GM19099 (cell line): ENCODE data around the gene EID3.

Experiments
- POLR2A ChIP-seq: IDR thresholded peaks from 3 replicates; pipeline ENCODE4 v1.6.1; 2011; ENCODE audit warnings: low read depth; ENCODE audit not compliant: insufficient read length; ENCODE audit errors: extremely low read depth

The EID3 gene

GRCh38 chr12:104299842-104300481 is 3.6 kb upstream of the EID3 start:
- no peak for TF ChIP-seq POLR2A

- no peak for TF ChIP-seq POLR2A
Observed at GRCh38 chr12:104304261-104305009, 896 bp downstream of the EID3 start.

GRCh38 chr12:104305349-104305748 is 1.8 kb downstream of the EID3 start:
- TF ChIP-seq POLR2A, result no peak

GRCh38 chr12:104306376-104306775 is 2.8 kb downstream of the EID3 start:
- TF ChIP-seq POLR2A, result no peak

- no peak for TF ChIP-seq POLR2A
Observed at GRCh38 chr12:104306943-104307654, 3.6 kb downstream of the EID3 start.

DNA sequence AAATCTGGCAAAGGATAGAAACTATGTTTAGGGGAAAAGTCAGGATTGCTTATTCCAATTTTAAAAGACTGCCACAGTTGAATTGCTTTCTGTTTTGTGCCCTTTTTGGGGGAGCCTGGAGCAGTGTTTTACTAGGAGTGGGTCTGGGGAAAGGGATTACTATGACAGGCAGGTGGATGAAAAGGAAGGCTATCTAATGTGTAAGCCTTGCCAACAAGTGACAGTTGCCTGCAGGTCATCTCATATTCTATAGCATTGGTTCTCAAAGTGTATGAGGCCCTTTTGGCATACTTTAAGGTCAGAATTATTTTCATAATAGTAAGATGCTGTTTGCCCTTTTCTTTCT is 4.1 kb downstream of the EID3 start:
- no peak for TF ChIP-seq POLR2A

GRCh38 chr12:104309446-104309993 is 6.0 kb downstream of the EID3 start:
- TF ChIP-seq POLR2A, result no peak

GRCh38 chr12:104310751-104311633 is 7.5 kb downstream of the EID3 start:
- no peak for TF ChIP-seq POLR2A

- TF ChIP-seq POLR2A, result no peak
Observed at GRCh38 chr12:104312202-104312601, 8.7 kb downstream of the EID3 start.

- TF ChIP-seq POLR2A, result no peak
Observed at GRCh38 chr12:104312654-104313053, 9.1 kb downstream of the EID3 start.

DNA sequence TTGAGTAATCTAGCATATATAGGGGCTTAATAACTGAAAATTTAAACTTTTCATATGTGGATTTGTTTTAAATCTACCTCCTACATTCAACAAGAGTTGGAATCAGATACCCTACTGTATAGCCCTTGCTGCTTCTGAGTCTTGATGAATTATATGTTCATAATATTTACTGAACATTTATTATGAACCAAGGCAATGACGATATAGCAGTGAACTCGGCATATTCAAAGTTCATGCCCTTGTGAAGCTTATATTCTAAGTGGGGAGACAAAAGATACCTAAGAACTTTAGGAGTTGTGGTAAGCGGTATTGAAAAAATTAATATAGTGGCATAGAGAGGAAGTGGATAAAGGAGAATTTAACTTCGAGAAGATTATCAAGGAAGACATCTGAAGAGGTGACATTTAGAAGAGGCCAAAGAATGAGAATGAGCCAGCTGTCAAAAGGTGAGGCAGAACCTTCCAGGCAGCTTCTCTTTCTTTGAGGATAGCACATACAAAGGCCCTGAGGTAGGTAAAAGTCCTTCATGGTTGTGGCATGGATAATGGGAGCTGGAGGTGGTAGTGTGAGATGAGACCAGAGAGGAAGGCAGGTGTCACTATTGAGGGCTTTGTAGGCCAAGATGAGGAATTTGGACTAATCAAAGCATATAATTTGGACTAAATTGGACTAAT is 10.2 kb downstream of the EID3 start:
- no peak for TF ChIP-seq POLR2A

DNA sequence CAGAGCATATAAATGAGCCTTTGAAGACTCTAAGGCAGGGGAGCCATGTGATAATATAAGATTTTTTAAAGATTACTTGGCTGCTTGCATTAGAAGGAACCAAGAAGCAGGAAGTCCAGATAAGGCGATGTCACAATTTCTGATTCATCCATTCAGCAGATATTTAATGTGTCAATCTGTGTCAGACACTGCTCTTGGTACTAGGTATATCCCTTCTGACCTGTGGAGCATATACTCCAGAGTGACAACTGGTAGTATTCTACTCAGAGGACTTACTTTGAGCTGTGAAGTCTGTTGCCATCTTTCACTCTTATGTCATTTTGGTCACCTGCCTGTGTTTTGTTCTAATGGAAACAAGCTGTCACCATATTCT is 10.7 kb downstream of the EID3 start:
- TF ChIP-seq POLR2A, result no peak

- TF ChIP-seq POLR2A, result no peak
Observed at GRCh38 chr12:104315326-104316224, 12.0 kb downstream of the EID3 start.
